Transverse colon (tissue), 4 donors: ENCODE measurements around the gene TPO.

Experiments
- CTCF ChIP-seq, 5 experiments: fragments of 200-600 bp in 3 of 5; fragments of 450-650 bp in 2 of 5; sonication (generic) in 3 of 5; IDR thresholded peaks; 1 replicate in 2 of 5; 2 replicates in 3 of 5; pipeline ENCODE4 v1.5.1; 2016 to 2017; ENCODE audit warnings: antibody characterized with exemption in 5 of 5, inconsistent platforms in 3 of 5, mild to moderate bottlenecking in 2 of 5, moderate library complexity in 1 of 5
- POLR2AphosphoS5 ChIP-seq, 3 donors: sonication (generic); formaldehyde crosslinking; IDR thresholded peaks; one replicate each; pipeline ENCODE4 v1.6.1; 2016; ENCODE audit warnings: antibody characterized with exemption in 3 of 3

GRCh38 chr2:1504311-1504750, 91.1 kb downstream of the TPO start:
- no peak for TF ChIP-seq CTCF (IDR thresholded peaks at IDR 0.05)
- no peak for TF ChIP-seq POLR2AphosphoS5 (IDR thresholded peaks at IDR 0.05)
